Endothelial cell of umbilical vein (primary cell): ENCODE measurements around the gene SCO2. TPM values are rescaled to one million over a fixed set of nuclear protein-coding genes. Genes with fewer than 3 reads are reported as not detected.

Source experiments
- BruUV-seq: library from RNA; stranded (reverse); fragments of 400-500 nt; replicated peaks from 2 replicates; lab custom pipeline; 2021; lab: Mats Ljungman, UMichigan
- CTCF ChIA-PET: fragments of 300-600, 350-600 bp; sonication (Branson Sonifier 250); formaldehyde crosslinking; loops from one replicate; lab custom pipeline; 2021; ENCODE audit warnings: antibody characterized with exemption, inconsistent platforms; lab: Charles Lee
- POLR2A ChIA-PET: fragments of 300-600, 350-600 bp; sonication (Branson Sonifier 250); formaldehyde crosslinking; loops from one replicate; lab custom pipeline; 2021; ENCODE audit warnings: antibody characterized with exemption, inconsistent platforms; lab: Charles Lee
- DNase-seq: peaks from one replicate; pipeline ENCODE4 v3.0.0-alpha.2; 2011; ENCODE audit warnings: low read depth, low spot score
- FAIRE-seq: peaks from 2 replicates; lab custom pipeline; 2011; peaks lifted over from hg19 to GRCh38; lab: Jason Lieb, UNC
- H2AFZ ChIP-seq: 2 replicates; pipeline ENCODE4 v1.6.0; 2012; ENCODE audit warnings: low read depth, low read length, control low read depth, inconsistent platforms
- H3K27ac ChIP-seq: 2 replicates; pipeline ENCODE4 v1.5.1; 2011; ENCODE audit warnings: low read depth, mild to moderate bottlenecking, control low read depth, low read length, moderate library complexity; ENCODE audit not compliant: insufficient read depth
- H3K27me3 ChIP-seq, 2 experiments: 2 replicates each; pipeline versions ENCODE4 v1.6.0 to v1.6.1; 2011; ENCODE audit warnings: low read length in 2 of 2, mixed read lengths in 1 of 2; ENCODE audit not compliant: control insufficient read depth in 2 of 2, insufficient read depth in 2 of 2
- H3K36me3 ChIP-seq, 2 experiments: 2 replicates in 1 of 2; 3 replicates in 1 of 2; pipeline ENCODE4 v1.5.1; 2011; ENCODE audit warnings: low read length in 2 of 2, mild to moderate bottlenecking in 1 of 2, moderate library complexity in 1 of 2; ENCODE audit not compliant: control insufficient read depth in 2 of 2, insufficient read depth in 2 of 2; ENCODE audit errors: extremely low read depth in 1 of 2
- H3K4me1 ChIP-seq: 3 replicates; pipeline ENCODE4 v1.5.1; 2011; ENCODE audit warnings: mild to moderate bottlenecking, low read length; ENCODE audit not compliant: control insufficient read depth, insufficient read depth; ENCODE audit errors: extremely low read depth
- H3K4me2 ChIP-seq: 2 replicates; pipeline ENCODE4 v1.6.1; 2011; ENCODE audit warnings: low read length, control low read depth, mixed read lengths; ENCODE audit not compliant: insufficient read depth
- H3K4me3 ChIP-seq, 3 experiments: fragments of 200-600 bp in 1 of 3; sonication (generic), shearing (Covaris generic) in 1 of 3; replicated peaks in 1 of 3; 2 replicates each; pipeline ENCODE4 v1.5.1; 2011 to 2016; ENCODE audit warnings: control low read depth in 3 of 3, low read length in 3 of 3, mild to moderate bottlenecking in 2 of 3, inconsistent platforms in 1 of 3, low read depth in 1 of 3, moderate library complexity in 1 of 3; ENCODE audit not compliant: insufficient read depth in 1 of 3
- H3K79me2 ChIP-seq: 2 replicates; pipeline ENCODE4 v1.6.0; 2012; ENCODE audit warnings: low read length, inconsistent platforms; ENCODE audit not compliant: control insufficient read depth, insufficient read depth
- H3K9ac ChIP-seq: replicated peaks from 2 replicates; pipeline ENCODE3; 2011; ENCODE audit warnings: low read length, control low read depth; ENCODE audit not compliant: insufficient read depth; ENCODE audit errors: extremely low read depth
- H3K9me1 ChIP-seq: replicated peaks from 3 replicates; pipeline ENCODE4 v1.6.0; 2011; ENCODE audit warnings: mild to moderate bottlenecking, low read length; ENCODE audit not compliant: control insufficient read depth, insufficient read depth; ENCODE audit errors: extremely low read depth
- H3K9me3 ChIP-seq: replicated peaks from 2 replicates; pipeline ENCODE4 v1.5.1; 2012; ENCODE audit warnings: low read length, inconsistent platforms; ENCODE audit not compliant: control insufficient read depth, insufficient read depth
- H4K20me1 ChIP-seq: replicated peaks from 2 replicates; pipeline ENCODE3; 2011; ENCODE audit warnings: mild to moderate bottlenecking, low read length; ENCODE audit not compliant: control insufficient read depth, insufficient read depth; ENCODE audit errors: extremely low read depth
- EZH2 ChIP-seq: IDR thresholded peaks from 2 replicates; pipeline ENCODE4 v1.6.1; 2012; ENCODE audit warnings: borderline replicate concordance, low read depth, mild to moderate bottlenecking, moderate library complexity, low read length, inconsistent platforms; ENCODE audit not compliant: severe bottlenecking
- FOS ChIP-seq: IDR thresholded peaks from 2 replicates; pipeline ENCODE4 v1.6.1; 2011; ENCODE audit warnings: mild to moderate bottlenecking, low read length, moderate library complexity, borderline replicate concordance; ENCODE audit not compliant: insufficient read depth
- GATA2 ChIP-seq: IDR thresholded peaks from 2 replicates; pipeline ENCODE4 v1.7.0; 2011; ENCODE audit warnings: low read depth, mild to moderate bottlenecking, moderate library complexity, mixed read lengths, low read length; ENCODE audit not compliant: insufficient read length, insufficient read depth
- JUN ChIP-seq: IDR thresholded peaks from 2 replicates; pipeline ENCODE4 v1.6.1; 2011; ENCODE audit warnings: borderline replicate concordance, low read depth; ENCODE audit not compliant: insufficient read length, insufficient read depth
- MYC ChIP-seq: IDR thresholded peaks from one replicate; pipeline ENCODE4 v1.6.1; 2011; ENCODE audit warnings: mild to moderate bottlenecking, low read depth, low read length
- POLR2A ChIP-seq: IDR thresholded peaks from 2 replicates; pipeline ENCODE4 v1.6.1; 2012; ENCODE audit warnings: low read depth, mild to moderate bottlenecking, control low read depth, low read length
- POLR2AphosphoS5 ChIP-seq: IDR thresholded peaks from 2 replicates; pipeline ENCODE4 v1.6.1; 2012; ENCODE audit warnings: low read depth, mild to moderate bottlenecking, control low read depth, low read length, moderate library complexity; ENCODE audit not compliant: insufficient read depth
- dilution Hi-C: fragments of 300-500 bp; cut with MboI; formaldehyde crosslinking; loops from one replicate; pipeline ENCODE4 v1.15.0; 2019; ENCODE audit warnings: low sequenced_read_pairs; ENCODE audit not compliant: extremely low pct_ligation_motif_present
- intact Hi-C: fragments of 100-400 bp; cut with micrococcal nuclease; formaldehyde crosslinking; loops from one replicate; pipeline ENCODE4 v1.10.0; 2022
- polyA plus RNA-seq, 4 experiments: library from polyadenylated mRNA; depleted of rRNA in 3 of 4; stranded (reverse) in 3 of 4; unstranded in 1 of 4; fragments of >200 nt; gene quantifications; 2 replicates each; pipeline versions ENCODE4 v1.2.1 to v1.2.3, GENCODE V29; 2011 to 2012; ENCODE audit warnings: missing spikeins in 1 of 4
- total RNA-seq: library from RNA; stranded (reverse); gene quantifications from 2 replicates; pipeline ENCODE4 v1.2.3, GENCODE V29; 2021
- TF ChIP-seq, protein P1 (sequence below), 2 donors: IDR thresholded peaks; 1 replicate in 1 of 2; 2 replicates in 1 of 2; pipeline ENCODE4 v1.5.1; 2011; ENCODE audit warnings: low read length in 2 of 2, mild to moderate bottlenecking in 2 of 2, moderate library complexity in 2 of 2, control low read depth in 1 of 2, inconsistent platforms in 1 of 2, low read depth in 1 of 2; ENCODE audit not compliant: insufficient read depth in 1 of 2; ENCODE audit errors: extremely low read depth in 1 of 2
- TF ChIP-seq, protein P2 (sequence below): IDR thresholded peaks from 2 replicates; pipeline ENCODE4 v1.6.1; 2011; ENCODE audit not compliant: insufficient read depth, insufficient read length

SCO2 gene
- total and polyA plus RNA-seq, 2 donors (not counting 3 experiments of a cell fraction or from before 2014, with no cell fraction given): 3.5 to 3.7 TPM

DNA sequence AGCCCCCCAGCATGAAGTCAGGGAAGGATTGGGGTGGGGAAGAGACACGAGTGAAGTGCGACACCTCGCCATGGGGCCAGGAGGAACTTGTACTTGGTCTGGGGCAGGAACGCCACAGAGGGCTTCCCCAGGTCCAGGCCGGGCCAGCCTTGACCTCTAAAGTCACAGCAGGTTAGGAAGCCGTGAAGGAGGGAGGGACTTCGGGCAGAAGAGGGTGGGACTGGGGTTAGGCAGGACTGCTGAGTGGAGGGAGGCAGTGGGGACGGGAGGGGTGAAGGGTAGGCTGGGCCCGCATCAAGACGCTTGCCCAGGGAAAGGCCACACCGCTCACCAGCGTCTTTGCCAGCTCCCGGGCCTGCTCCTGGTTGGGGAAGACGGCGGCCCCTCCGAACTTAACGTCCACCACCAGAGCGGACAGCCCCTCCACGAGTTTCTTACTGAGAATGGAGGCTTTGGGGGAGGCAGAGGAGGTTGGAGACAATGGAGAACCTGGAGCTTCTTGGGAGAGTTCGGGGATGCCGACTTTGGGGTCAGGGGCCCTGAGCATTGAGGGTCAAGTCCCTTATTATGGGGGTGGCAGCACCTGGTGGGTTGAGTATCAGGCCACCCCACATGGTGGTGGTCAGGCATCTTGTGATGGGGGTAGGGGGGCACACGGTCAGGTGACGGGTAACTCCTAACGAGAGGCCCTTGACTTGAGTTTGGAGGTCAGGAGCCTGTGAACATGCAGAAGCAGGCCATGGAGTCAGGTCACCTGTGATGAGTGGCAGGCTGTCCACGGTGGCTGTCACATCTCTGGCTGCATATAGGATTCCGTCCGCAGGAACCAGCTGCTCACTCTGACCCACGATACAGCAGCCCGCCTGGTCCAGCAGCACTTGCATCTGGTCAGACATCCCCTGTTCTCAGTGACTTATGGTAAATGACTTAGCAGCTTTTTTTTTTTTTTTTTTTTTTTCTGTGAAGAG lies 1.7 kb upstream of the SCO2 start:
- peaks cover 0 to 16% of the 10 kb centered on the region in 2 experiments for H3K36me3 ChIP-seq
- peak overlapping the region; percentile 45 for H3K4me2 ChIP-seq
- intact Hi-C loops (no loop called here), dilution Hi-C loops (no loop called here)
- no peaks in the 10 kb centered on the region for H4K20me1 ChIP-seq
- H3K4me1 ChIP-seq: peaks cover 28% of the 10 kb centered on the region
- no peak overlapping the region for H3K9ac ChIP-seq
- FAIRE-seq (no peak), DNase-seq (no peak)
- ChIA-PET POLR2A (no interaction called here), CTCF (interaction anchor here (0.5 to 2.7 kb wide), 6 partner anchors 12 to 248 kb away, joined by 3 to 21 read pairs (median 3); partner anchors contain the start of genes LMF2 and NCAPH2)
- H3K4me3 ChIP-seq: peak overlapping the region in 1 of 3 experiments; percentile 66
- H3K27me3 ChIP-seq: peaks cover 3 to 13% of the 10 kb centered on the region in 2 experiments
- H3K79me2 ChIP-seq: peaks cover 10% of the 10 kb centered on the region
- H3K9me1 ChIP-seq: no peaks in the 10 kb centered on the region
- no peak overlapping the region for H3K27ac ChIP-seq
- H2AFZ ChIP-seq: peak overlapping the region; percentile 75
- BruUV-seq: TSS peak; percentile 2
- no peaks in the 10 kb centered on the region for H3K9me3 ChIP-seq
- TF ChIP-seq, protein P1, sequence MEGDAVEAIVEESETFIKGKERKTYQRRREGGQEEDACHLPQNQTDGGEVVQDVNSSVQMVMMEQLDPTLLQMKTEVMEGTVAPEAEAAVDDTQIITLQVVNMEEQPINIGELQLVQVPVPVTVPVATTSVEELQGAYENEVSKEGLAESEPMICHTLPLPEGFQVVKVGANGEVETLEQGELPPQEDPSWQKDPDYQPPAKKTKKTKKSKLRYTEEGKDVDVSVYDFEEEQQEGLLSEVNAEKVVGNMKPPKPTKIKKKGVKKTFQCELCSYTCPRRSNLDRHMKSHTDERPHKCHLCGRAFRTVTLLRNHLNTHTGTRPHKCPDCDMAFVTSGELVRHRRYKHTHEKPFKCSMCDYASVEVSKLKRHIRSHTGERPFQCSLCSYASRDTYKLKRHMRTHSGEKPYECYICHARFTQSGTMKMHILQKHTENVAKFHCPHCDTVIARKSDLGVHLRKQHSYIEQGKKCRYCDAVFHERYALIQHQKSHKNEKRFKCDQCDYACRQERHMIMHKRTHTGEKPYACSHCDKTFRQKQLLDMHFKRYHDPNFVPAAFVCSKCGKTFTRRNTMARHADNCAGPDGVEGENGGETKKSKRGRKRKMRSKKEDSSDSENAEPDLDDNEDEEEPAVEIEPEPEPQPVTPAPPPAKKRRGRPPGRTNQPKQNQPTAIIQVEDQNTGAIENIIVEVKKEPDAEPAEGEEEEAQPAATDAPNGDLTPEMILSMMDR (IDR thresholded peaks at IDR 0.05; ENCODE audit: extremely low read depth in 1 of 2, insufficient read depth in 1 of 2, low read depth in 1 of 2, low read length in 2 of 2): no peak
- no peak for TF ChIP-seq MYC
- no peak for TF ChIP-seq GATA2
- no peak for TF ChIP-seq JUN
- TF ChIP-seq, protein P2, sequence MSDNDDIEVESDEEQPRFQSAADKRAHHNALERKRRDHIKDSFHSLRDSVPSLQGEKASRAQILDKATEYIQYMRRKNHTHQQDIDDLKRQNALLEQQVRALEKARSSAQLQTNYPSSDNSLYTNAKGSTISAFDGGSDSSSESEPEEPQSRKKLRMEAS: no peak
- no peak for TF ChIP-seq FOS
- no peak for TF ChIP-seq POLR2AphosphoS5
- no peak for TF ChIP-seq EZH2
- no peak for TF ChIP-seq POLR2A
